ENCODE results near the gene KLHDC8B.
A peak's percentile ranks its signal among the peaks of the same experiment; 100 is the strongest.

KLHDC8B gene

DNA sequence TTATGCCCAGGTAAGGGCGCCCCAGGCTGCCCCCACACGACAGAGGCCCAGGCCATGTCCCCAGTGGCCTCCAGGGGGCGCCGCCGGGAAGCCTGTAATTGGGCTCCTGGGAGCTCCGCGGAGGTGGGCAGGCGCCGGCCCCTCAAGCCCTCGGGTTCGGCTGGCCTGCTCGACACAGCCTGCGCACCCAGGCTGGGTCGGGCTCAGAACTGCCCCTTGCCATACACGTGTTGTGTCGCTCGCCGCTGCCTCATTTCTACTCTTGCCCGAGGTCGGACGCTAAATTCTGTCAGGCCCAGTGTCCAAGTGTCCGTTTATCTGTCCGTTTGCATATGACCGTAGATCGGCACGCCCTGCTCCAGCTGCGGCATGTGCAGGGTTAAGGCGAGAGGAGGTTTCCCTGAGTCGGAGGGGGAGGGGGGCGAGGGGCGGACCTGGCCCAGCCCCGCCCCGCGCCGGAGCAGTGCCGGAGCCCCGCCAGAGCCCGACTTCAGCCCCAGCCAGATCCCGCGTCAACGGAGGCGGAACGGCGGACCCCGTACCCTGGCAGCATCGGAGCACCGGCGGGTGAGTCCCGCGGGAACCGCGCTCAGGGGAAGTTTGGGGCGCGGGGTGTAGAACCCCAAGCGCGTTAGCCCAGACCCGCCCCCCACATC, at the start of gene KLHDC8B:
TSS of gene KLHDC8B (plus strand) at position 480 of the 656 bp plus-strand sequence. CDS start 1,172 bp downstream, outside the sequence.
- DNase-seq (ENCODE audit: low read depth), result peak; percentile 83

DNA sequence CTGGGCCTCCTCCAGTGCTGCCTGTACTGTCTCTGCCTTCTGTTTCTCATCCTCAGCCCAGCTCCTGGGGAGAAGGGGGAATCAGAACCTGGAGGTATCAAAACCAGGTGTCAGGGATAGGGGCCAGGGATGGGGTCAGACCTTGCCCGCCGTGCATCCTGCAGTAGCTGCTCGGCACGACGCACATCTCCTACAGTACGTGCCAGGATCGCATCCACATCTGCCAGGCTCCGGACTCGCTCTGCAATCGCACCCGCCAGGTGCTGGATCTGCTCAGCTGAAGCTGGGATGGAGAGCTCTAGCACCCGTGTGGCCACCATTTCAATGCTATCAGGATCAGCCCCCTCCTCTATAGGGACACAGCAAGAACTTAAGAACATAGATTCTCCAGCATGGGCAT, 49.4 kb upstream of the KLHDC8B start:
- DNase-seq (ENCODE audit: low read depth), result no peak

- no peak for DNase-seq (ENCODE audit: low read depth)
These were observed 48.9 kb upstream of the KLHDC8B start for GRCh38 chr3:49122451-49122850.

DNA sequence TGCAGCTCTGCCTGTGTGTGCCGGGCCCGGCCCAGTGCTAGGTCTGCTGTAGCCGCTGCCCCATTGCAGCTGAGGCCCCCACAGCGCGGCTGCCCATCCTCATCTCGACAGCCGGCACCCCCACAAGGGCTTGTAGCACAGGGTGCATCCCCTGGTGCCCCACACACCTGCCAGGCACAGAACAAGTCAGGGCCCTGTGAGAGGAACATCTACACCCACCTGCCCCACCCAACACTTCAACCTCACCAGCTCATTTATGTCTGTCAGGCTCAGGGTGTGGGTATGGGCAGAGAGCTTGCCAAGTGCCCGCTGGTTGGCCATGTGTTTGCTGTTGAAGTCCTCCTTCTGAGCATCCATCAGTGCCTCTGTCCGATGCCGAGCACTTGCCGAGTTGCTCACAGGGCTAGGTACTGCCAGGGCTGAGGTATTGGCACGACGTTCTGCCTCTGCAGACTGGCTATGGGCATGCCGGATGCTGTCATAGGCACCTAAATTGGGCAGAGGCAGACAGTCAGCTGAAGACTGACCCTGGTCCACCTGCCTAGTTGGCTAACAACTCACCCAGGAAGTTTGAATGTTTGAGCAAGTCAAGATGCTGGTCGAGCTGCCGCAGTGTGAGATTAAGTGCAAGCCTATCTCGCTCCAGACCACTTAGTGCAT, 48.4 kb upstream of the KLHDC8B start:
- no peak for DNase-seq (ENCODE audit: low read depth)

- DNase-seq (ENCODE audit: low read depth), result no peak
These were observed 47.7 kb upstream of the KLHDC8B start for GRCh38 chr3:49123687-49124086.

DNA sequence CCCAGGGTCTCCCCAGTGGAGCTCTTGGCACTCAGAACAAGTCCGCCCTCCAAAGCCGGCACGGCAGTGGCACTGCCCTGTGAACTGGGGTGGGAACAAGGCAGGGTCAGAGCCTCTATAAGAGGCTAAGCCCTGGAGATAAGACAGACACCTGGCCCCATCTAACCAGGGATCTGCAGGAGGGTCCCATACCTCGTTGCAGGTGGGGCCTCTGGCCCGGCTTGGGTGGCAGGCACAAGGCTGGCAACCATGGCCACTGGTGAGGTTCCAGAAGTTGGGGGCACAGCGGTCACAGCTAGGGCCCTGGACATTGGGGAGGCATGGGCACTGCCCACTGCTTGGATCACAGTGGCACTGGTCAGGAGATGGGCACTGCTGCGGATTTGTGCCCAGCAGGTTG, 47.2 kb upstream of the KLHDC8B start:
- no peak for DNase-seq (ENCODE audit: low read depth)

DNA sequence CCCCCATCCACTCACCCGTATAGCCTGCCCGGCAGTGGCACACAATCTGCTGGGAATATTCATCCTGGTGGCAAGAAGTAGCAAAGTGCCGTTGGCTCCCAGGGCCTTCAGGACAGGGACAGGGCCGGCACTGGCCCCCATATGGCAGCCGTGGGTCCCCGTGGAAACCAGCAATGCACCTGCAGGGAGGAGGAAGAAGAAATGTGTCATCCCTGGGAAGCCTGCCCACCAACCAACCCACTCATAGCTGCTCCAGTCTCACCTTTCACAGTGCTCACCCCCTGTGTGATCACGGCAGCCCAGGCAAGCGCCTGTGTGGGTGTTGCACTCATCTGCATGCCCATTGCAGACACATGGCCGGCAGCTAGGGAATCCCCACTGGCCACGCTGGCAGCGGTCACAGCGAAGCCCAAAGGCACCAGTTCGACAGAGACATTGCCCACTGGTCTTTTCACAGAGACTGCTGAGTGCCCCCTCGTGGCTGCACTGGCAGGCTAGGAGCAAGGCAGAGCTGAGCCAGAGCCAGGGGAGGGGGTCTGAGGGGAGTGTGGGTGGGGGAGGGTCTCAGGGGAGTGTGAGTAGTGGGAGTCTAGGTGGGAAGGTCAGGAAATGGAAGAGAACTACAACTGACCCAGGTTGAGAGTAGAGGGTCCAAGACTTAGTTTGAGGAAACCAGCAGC, 46.3 kb upstream of the KLHDC8B start:
- DNase-seq (ENCODE audit: low read depth), result no peak

GRCh38 chr3:49131040-49131439, 40.4 kb upstream of the KLHDC8B start:
- no peak for DNase-seq (ENCODE audit: low read depth)

GRCh38 chr3:49131576-49131975, 39.8 kb upstream of the KLHDC8B start:
- no peak for DNase-seq (ENCODE audit: low read depth)

DNA sequence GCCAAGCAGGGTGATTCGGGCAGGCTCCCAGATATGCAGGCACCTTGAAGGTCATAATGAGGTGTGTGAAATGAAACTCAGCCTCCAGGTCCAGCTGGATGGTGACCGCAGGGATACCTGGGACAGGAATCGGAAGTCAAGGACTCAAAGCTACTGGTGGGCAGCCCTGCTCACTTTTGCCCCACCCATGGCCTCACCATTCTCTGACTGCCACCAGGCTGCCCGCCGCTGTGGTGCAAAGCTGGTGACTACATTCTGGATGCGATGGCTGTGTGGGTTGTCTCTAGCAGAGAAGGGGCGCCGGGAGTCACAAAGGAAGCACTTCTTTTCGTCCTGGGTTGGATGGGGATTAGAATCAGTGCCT, 39.3 kb upstream of the KLHDC8B start:
- DNase-seq (ENCODE audit: low read depth), result no peak

- no peak for DNase-seq (ENCODE audit: low read depth)
These were observed 38.8 kb upstream of the KLHDC8B start, which contains the start of gene LAMB2 for GRCh38 chr3:49132437-49133225. LAMB2 (minus strand) TSS chr3:49133050; CDS start chr3:49132867, 183 bp downstream.

- no peak for DNase-seq (ENCODE audit: low read depth)
These were observed 38.0 kb upstream of the KLHDC8B start for GRCh38 chr3:49133226-49133951.

DNA sequence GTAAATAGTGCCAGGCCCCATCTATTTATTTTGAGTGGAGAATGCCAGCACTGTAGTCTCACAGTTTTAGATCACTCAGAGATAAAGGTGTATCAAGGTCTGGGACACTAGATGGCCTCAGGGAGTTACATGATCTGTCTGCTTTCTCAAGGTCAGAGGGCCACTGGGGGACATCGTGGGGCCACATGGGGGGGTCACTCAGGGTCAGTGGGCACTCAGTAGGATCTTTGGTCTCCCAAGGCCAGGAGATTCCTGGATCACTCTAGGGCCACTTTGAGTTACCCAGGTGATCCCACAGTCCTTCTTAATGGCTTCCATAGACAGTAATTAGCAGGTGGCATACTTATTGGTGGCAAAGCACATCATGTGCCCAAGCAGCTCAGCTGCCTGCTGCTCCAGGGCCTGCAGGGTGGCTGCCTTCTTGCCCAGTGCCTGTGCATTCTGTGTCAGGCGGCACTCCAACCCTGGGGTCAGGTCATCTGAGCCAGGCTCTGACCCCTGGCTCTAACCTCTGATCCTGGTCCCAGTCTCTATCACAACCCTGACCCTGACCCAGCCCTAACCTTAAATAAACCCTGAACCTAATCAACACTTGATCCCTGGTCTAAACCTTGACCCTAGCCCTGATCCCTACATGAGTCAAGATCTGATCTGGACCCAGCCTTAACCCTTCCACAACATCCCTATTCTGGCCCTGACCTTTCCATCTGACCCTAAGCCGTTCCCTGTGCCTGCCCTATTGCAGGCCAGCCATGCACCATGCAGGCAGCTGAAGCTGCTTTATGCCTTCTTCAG, 36.7 kb upstream of the KLHDC8B start:
- no peak for DNase-seq (ENCODE audit: low read depth)

- DNase-seq (ENCODE audit: low read depth), result no peak
These were observed 35.9 kb upstream of the KLHDC8B start for GRCh38 chr3:49135499-49135898.

DNA sequence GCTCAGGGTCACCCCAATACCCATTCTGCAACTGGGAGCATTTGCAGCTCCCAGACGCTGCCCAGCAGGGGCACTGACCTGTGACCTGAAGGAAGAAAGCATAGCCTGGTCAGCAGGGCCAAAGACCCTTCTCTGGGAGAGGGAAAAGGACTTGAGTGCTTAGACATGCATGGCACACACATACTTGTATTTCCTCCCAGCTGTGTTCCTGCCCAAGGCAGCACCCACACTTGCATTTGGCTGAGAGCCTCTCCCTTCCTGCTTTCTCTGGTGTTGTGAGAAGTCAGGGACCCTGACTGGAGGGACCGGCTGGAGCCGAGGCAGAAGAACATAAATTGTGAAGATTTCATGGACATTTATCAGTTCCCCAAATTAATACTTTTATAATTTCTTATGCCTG, 31.3 kb upstream of the KLHDC8B start:
- no peak for DNase-seq (ENCODE audit: low read depth)

DNA sequence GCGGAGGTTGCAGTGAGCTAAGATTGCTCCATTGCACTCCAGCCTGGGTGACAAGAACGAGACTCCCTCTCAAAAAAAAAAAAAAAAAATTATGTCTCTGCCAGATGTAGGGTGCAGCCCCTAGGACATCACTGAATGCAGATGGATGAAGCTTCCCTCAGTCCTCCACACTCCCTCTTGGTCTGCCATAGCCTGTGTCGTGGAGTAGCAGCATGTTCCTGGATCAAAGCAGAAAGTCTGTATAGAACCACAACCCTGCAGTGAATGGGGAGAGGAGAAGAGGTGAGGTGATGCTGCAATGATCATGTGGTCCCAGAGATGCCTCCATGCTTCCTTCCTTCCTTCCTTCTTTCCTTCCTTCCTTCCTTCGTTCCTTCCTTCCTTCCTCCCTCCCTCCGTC, 23.2 kb upstream of the KLHDC8B start:
- no peak for DNase-seq (ENCODE audit: low read depth)

DNA sequence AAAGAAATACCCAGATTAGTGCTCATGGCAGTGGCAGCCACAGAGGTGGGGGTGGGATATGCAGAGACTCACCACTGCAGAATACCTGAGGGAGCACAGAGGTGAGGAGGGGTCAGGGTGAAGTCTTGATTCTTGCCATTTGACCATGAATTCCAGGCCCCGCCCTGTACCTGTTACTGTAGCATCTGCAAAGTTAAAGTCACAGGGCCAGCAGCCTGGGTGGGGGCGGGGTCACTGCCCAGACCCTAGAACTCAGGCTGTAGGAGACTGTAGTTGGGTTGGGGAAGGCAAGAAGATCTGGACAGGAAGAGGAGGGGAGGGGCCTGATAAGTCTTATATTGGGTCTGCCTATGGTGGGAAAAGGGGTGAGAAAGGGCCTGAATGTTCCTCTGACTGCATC, 19.8 kb upstream of the KLHDC8B start:
- no peak for DNase-seq (ENCODE audit: low read depth)

DNA sequence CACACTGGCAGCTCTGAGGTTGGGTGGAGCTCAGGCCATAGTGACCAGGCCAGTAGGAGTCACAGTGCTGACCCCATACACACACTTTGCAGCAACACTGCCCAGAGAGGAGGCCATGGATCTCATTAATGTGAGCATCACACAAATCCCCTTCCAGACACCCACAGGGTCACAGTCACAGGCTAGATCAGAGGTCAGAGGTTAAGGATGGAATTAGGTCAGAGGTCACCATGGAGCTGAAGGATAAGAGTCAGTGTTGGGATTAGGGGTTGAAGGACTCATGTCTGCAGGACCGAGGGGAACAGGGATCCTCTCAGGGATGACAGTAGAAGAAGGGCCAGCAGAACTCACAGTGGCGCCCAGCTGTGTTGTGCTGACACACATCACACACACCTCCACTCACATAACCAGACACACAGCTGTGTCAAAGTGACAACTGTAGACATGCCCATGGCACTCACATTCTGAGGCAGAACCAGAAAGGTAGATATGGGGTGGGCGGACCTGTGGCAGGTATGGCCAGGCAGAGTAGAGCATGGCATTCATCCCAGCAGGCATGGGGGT, 18.0 kb upstream of the KLHDC8B start:
- DNase-seq (ENCODE audit: low read depth), result no peak

DNA sequence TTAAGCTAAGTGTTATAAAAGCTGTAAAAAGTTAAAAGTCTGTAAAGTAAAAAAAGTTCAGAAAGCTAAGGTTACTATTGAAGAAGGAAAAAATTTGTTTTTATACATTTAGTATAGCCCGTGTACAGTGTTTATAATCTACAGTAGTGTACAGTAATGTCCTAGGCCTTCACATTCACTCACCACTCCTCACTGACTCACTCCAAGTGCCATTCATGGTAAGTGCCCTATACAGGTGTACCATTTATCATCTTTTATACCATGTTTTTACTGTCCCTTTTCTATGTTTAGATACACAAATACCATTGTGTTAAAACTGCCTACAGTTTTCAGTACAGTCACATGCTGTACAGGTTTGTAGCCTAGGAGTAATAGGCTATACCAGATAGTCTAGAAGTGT, 14.1 kb upstream of the KLHDC8B start:
- DNase-seq (ENCODE audit: low read depth), result no peak

- DNase-seq (ENCODE audit: low read depth), result peak; percentile 45
These were observed 13.2 kb upstream of the KLHDC8B start for GRCh38 chr3:49158103-49158709.
